Neural crest cell (in vitro differentiated cells): Measurements from ENCODE around the gene CLEC2D. TPM values are rescaled to one million over a fixed set of nuclear protein-coding genes. Genes with fewer than 3 reads are reported as not detected.

Source experiments
- DNase-seq: peaks from one replicate; pipeline ENCODE4 v3.0.0; 2021; ENCODE audit warnings: low read depth, mixed read lengths, low spot score
- H3K27ac Mint-ChIP-seq: one replicate; pipeline ENCODE4 v1.8.0; 2021; ENCODE audit warnings: mild to moderate bottlenecking, mixed read lengths; ENCODE audit not compliant: unreplicated experiment
- H3K27me3 Mint-ChIP-seq: 2 replicates; pipeline ENCODE4 v1.8.0; 2021; ENCODE audit warnings: low read depth, mild to moderate bottlenecking, mixed read lengths
- H3K36me3 Mint-ChIP-seq: 2 replicates; pipeline ENCODE4 v1.8.0; 2021; ENCODE audit warnings: low read depth, mild to moderate bottlenecking, mixed read lengths
- H3K4me1 Mint-ChIP-seq: 2 replicates; pipeline ENCODE4 v1.8.0; 2021; ENCODE audit warnings: mixed read lengths
- H3K4me3 Mint-ChIP-seq: one replicate; pipeline ENCODE4 v1.8.0; 2021; ENCODE audit warnings: mild to moderate bottlenecking, mixed read lengths
- H3K9me3 Mint-ChIP-seq: 2 replicates; pipeline ENCODE4 v1.8.0; 2021; ENCODE audit warnings: mixed read lengths
- CTCF ChIP-seq: fragments of 200-600 bp; sonication (generic); conservative IDR thresholded peaks from 2 replicates; pipeline ENCODE4 v1.5.0; 2021; ENCODE audit warnings: antibody characterized with exemption, mild to moderate bottlenecking
- total RNA-seq: library from RNA; stranded (reverse); gene quantifications from 2 replicates; pipeline ENCODE4 v1.2.1, GENCODE V29; 2021

Gene CLEC2D
- total RNA-seq, 1 donor from 2014 or later, result 10.6 TPM

- H3K27ac Mint-ChIP-seq, result no peak overlapping the region
- no peak overlapping the region for H3K4me3 Mint-ChIP-seq
- TF ChIP-seq CTCF, result no peak
- no peaks in the 10 kb centered on the region for H3K9me3 Mint-ChIP-seq
- no peaks in the 10 kb centered on the region for H3K4me1 Mint-ChIP-seq
- H3K36me3 Mint-ChIP-seq, result no peaks in the 10 kb centered on the region
- DNase-seq, result no peak
- H3K27me3 Mint-ChIP-seq, result no peaks in the 10 kb centered on the region
Observed at GRCh38 chr12:9730591-9730990, 61.1 kb downstream of the CLEC2D start.

GRCh38 chr12:9731393-9731792, 61.9 kb downstream of the CLEC2D start:
- H3K27ac Mint-ChIP-seq, result no peak overlapping the region
- no peaks in the 10 kb centered on the region for H3K27me3 Mint-ChIP-seq
- no peak for TF ChIP-seq CTCF

GRCh38 chr12:9731797-9732196, 62.3 kb downstream of the CLEC2D start:
- H3K36me3 Mint-ChIP-seq, result no peaks in the 10 kb centered on the region
- H3K9me3 Mint-ChIP-seq, result no peaks in the 10 kb centered on the region
- H3K4me3 Mint-ChIP-seq, result no peak overlapping the region
- TF ChIP-seq CTCF, result no peak
- DNase-seq, result no peak
- H3K27ac Mint-ChIP-seq, result no peak overlapping the region
- H3K27me3 Mint-ChIP-seq, result no peaks in the 10 kb centered on the region
- H3K4me1 Mint-ChIP-seq, result no peaks in the 10 kb centered on the region

More at GRCh38 chr12:9731393-9731792, 61.9 kb downstream of the CLEC2D start:
- H3K4me3 Mint-ChIP-seq, result no peak overlapping the region
- no peaks in the 10 kb centered on the region for H3K36me3 Mint-ChIP-seq
- DNase-seq, result no peak
- no peaks in the 10 kb centered on the region for H3K9me3 Mint-ChIP-seq
- no peaks in the 10 kb centered on the region for H3K4me1 Mint-ChIP-seq

GRCh38 chr12:9732921-9733461, 63.5 kb downstream of the CLEC2D start, which contains the start of gene CLECL1:
Gene CLECL1 (minus strand): TSS chr12:9733097.
- no peaks in the 10 kb centered on the region for H3K9me3 Mint-ChIP-seq
- no peak within 1 kb of the TSS for H3K27ac Mint-ChIP-seq
- no peak within 1 kb of the TSS for H3K4me3 Mint-ChIP-seq
- no peaks in the 10 kb centered on the region for H3K36me3 Mint-ChIP-seq
- H3K4me1 Mint-ChIP-seq, result no peaks in the 10 kb centered on the region
- TF ChIP-seq CTCF, result no peak
- no peak for DNase-seq
- no peaks in the 10 kb centered on the region for H3K27me3 Mint-ChIP-seq

- no peaks in the 10 kb centered on the region for H3K4me1 Mint-ChIP-seq
- no peak overlapping the region for H3K4me3 Mint-ChIP-seq
- no peak overlapping the region for H3K27ac Mint-ChIP-seq
- no peak for DNase-seq
- H3K27me3 Mint-ChIP-seq, result no peaks in the 10 kb centered on the region
- no peaks in the 10 kb centered on the region for H3K36me3 Mint-ChIP-seq
- TF ChIP-seq CTCF, result no peak
- no peaks in the 10 kb centered on the region for H3K9me3 Mint-ChIP-seq
Observed at GRCh38 chr12:9735601-9736000, 66.1 kb downstream of the CLEC2D start.
